ENCODE measurements around the gene PCDH11Y. TPM values are rescaled to one million over a fixed set of nuclear protein-coding genes. Genes with fewer than 3 reads are reported as not detected.
"Not testable (repeated sequence)": the region's sequence is repeated elsewhere in the genome, so short reads cannot be mapped to it uniquely, and the experiment has no call there.

PCDH11Y gene
- total RNA-seq, result not detected in 2 replicates

GRCh38 chrY:5000057-5000456 lies at the start of gene PCDH11Y:
PCDH11Y (plus strand) TSS chrY:5000296; CDS start chrY:5057100, 56,804 bp downstream.
- H3K4me3 ChIP-seq (ENCODE audit: insufficient read depth, low read length); H3K36me3 ChIP-seq (ENCODE audit: insufficient read depth, low read length); H3K27ac ChIP-seq (ENCODE audit: low read depth, low read length); H3K4me2 ChIP-seq (ENCODE audit: insufficient read depth, low read length); H3K79me2 ChIP-seq (ENCODE audit: insufficient read depth, low read length); H3K9me3 ChIP-seq (ENCODE audit: low read depth, low read length); H3K4me1 ChIP-seq (ENCODE audit: insufficient read depth, low read length); DNase-seq (ENCODE audit: insufficient read length, low spot score, missing footprints); H2AFZ ChIP-seq (ENCODE audit: low read length); H3K27me3 ChIP-seq (ENCODE audit: insufficient read depth, low read length); H4K20me1 ChIP-seq (ENCODE audit: insufficient read depth, low read length): not testable (repeated sequence)

GRCh38 chrY:4967894-4968293 lies 32.2 kb upstream of the PCDH11Y start:
- H3K4me1 ChIP-seq (ENCODE audit: insufficient read depth, low read length); H3K9me3 ChIP-seq (ENCODE audit: low read depth, low read length); H3K36me3 ChIP-seq (ENCODE audit: insufficient read depth, low read length); DNase-seq (ENCODE audit: insufficient read length, low spot score, missing footprints); H3K27ac ChIP-seq (ENCODE audit: low read depth, low read length); H3K4me3 ChIP-seq (ENCODE audit: insufficient read depth, low read length); H3K27me3 ChIP-seq (ENCODE audit: insufficient read depth, low read length); H3K4me2 ChIP-seq (ENCODE audit: insufficient read depth, low read length); H2AFZ ChIP-seq (ENCODE audit: low read length); H3K79me2 ChIP-seq (ENCODE audit: insufficient read depth, low read length); H4K20me1 ChIP-seq (ENCODE audit: insufficient read depth, low read length): not testable (repeated sequence)

GRCh38 chrY:4991743-4992400 lies 8.2 kb upstream of the PCDH11Y start:
- not testable (repeated sequence) for H3K36me3 ChIP-seq (ENCODE audit: insufficient read depth, low read length); H3K27me3 ChIP-seq (ENCODE audit: insufficient read depth, low read length); H3K9me3 ChIP-seq (ENCODE audit: low read depth, low read length); H2AFZ ChIP-seq (ENCODE audit: low read length); H3K4me2 ChIP-seq (ENCODE audit: insufficient read depth, low read length); H3K79me2 ChIP-seq (ENCODE audit: insufficient read depth, low read length); H3K4me3 ChIP-seq (ENCODE audit: insufficient read depth, low read length); H3K27ac ChIP-seq (ENCODE audit: low read depth, low read length); DNase-seq (ENCODE audit: insufficient read length, low spot score, missing footprints); H3K4me1 ChIP-seq (ENCODE audit: insufficient read depth, low read length); H4K20me1 ChIP-seq (ENCODE audit: insufficient read depth, low read length)

GRCh38 chrY:4994892-4995291 lies 5.2 kb upstream of the PCDH11Y start:
- not testable (repeated sequence) for H3K9me3 ChIP-seq (ENCODE audit: low read depth, low read length); H2AFZ ChIP-seq (ENCODE audit: low read length); DNase-seq (ENCODE audit: insufficient read length, low spot score, missing footprints); H3K27me3 ChIP-seq (ENCODE audit: insufficient read depth, low read length); H3K36me3 ChIP-seq (ENCODE audit: insufficient read depth, low read length); H4K20me1 ChIP-seq (ENCODE audit: insufficient read depth, low read length); H3K4me2 ChIP-seq (ENCODE audit: insufficient read depth, low read length); H3K4me3 ChIP-seq (ENCODE audit: insufficient read depth, low read length); H3K79me2 ChIP-seq (ENCODE audit: insufficient read depth, low read length); H3K4me1 ChIP-seq (ENCODE audit: insufficient read depth, low read length); H3K27ac ChIP-seq (ENCODE audit: low read depth, low read length)

- not testable (repeated sequence) for DNase-seq (ENCODE audit: insufficient read length, low spot score, missing footprints); H3K79me2 ChIP-seq (ENCODE audit: insufficient read depth, low read length); H3K4me2 ChIP-seq (ENCODE audit: insufficient read depth, low read length); H3K27me3 ChIP-seq (ENCODE audit: insufficient read depth, low read length); H4K20me1 ChIP-seq (ENCODE audit: insufficient read depth, low read length); H3K4me3 ChIP-seq (ENCODE audit: insufficient read depth, low read length); H3K27ac ChIP-seq (ENCODE audit: low read depth, low read length); H2AFZ ChIP-seq (ENCODE audit: low read length); H3K36me3 ChIP-seq (ENCODE audit: insufficient read depth, low read length); H3K9me3 ChIP-seq (ENCODE audit: low read depth, low read length); H3K4me1 ChIP-seq (ENCODE audit: insufficient read depth, low read length)
These were observed 2.5 kb downstream of the PCDH11Y start for GRCh38 chrY:5002476-5003184.

GRCh38 chrY:5038972-5039523 lies 39.0 kb downstream of the PCDH11Y start:
- not testable (repeated sequence) for H2AFZ ChIP-seq (ENCODE audit: low read length); DNase-seq (ENCODE audit: insufficient read length, low spot score, missing footprints); H3K4me3 ChIP-seq (ENCODE audit: insufficient read depth, low read length); H3K4me1 ChIP-seq (ENCODE audit: insufficient read depth, low read length); H3K27ac ChIP-seq (ENCODE audit: low read depth, low read length); H3K27me3 ChIP-seq (ENCODE audit: insufficient read depth, low read length); H3K9me3 ChIP-seq (ENCODE audit: low read depth, low read length); H3K36me3 ChIP-seq (ENCODE audit: insufficient read depth, low read length); H3K79me2 ChIP-seq (ENCODE audit: insufficient read depth, low read length); H3K4me2 ChIP-seq (ENCODE audit: insufficient read depth, low read length); H4K20me1 ChIP-seq (ENCODE audit: insufficient read depth, low read length)

GRCh38 chrY:5083017-5083416 lies 82.9 kb downstream of the PCDH11Y start:
- H3K27ac ChIP-seq (ENCODE audit: low read depth, low read length); H3K9me3 ChIP-seq (ENCODE audit: low read depth, low read length); DNase-seq (ENCODE audit: insufficient read length, low spot score, missing footprints); H3K36me3 ChIP-seq (ENCODE audit: insufficient read depth, low read length); H3K79me2 ChIP-seq (ENCODE audit: insufficient read depth, low read length); H4K20me1 ChIP-seq (ENCODE audit: insufficient read depth, low read length); H2AFZ ChIP-seq (ENCODE audit: low read length); H3K4me1 ChIP-seq (ENCODE audit: insufficient read depth, low read length); H3K4me3 ChIP-seq (ENCODE audit: insufficient read depth, low read length); H3K27me3 ChIP-seq (ENCODE audit: insufficient read depth, low read length); H3K4me2 ChIP-seq (ENCODE audit: insufficient read depth, low read length): not testable (repeated sequence)

GRCh38 chrY:5182998-5183397 lies 182.9 kb downstream of the PCDH11Y start:
- not testable (repeated sequence) for H3K4me2 ChIP-seq (ENCODE audit: insufficient read depth, low read length); H3K4me3 ChIP-seq (ENCODE audit: insufficient read depth, low read length); H2AFZ ChIP-seq (ENCODE audit: low read length); H3K27me3 ChIP-seq (ENCODE audit: insufficient read depth, low read length); H3K36me3 ChIP-seq (ENCODE audit: insufficient read depth, low read length); H3K79me2 ChIP-seq (ENCODE audit: insufficient read depth, low read length); H3K9me3 ChIP-seq (ENCODE audit: low read depth, low read length); H4K20me1 ChIP-seq (ENCODE audit: insufficient read depth, low read length); DNase-seq (ENCODE audit: insufficient read length, low spot score, missing footprints); H3K4me1 ChIP-seq (ENCODE audit: insufficient read depth, low read length); H3K27ac ChIP-seq (ENCODE audit: low read depth, low read length)

GRCh38 chrY:5215116-5215515 lies 215.0 kb downstream of the PCDH11Y start:
- H2AFZ ChIP-seq (ENCODE audit: low read length); H3K36me3 ChIP-seq (ENCODE audit: insufficient read depth, low read length); H4K20me1 ChIP-seq (ENCODE audit: insufficient read depth, low read length); H3K27ac ChIP-seq (ENCODE audit: low read depth, low read length); H3K4me1 ChIP-seq (ENCODE audit: insufficient read depth, low read length); H3K4me2 ChIP-seq (ENCODE audit: insufficient read depth, low read length); H3K4me3 ChIP-seq (ENCODE audit: insufficient read depth, low read length); H3K27me3 ChIP-seq (ENCODE audit: insufficient read depth, low read length); H3K79me2 ChIP-seq (ENCODE audit: insufficient read depth, low read length); DNase-seq (ENCODE audit: insufficient read length, low spot score, missing footprints); H3K9me3 ChIP-seq (ENCODE audit: low read depth, low read length): not testable (repeated sequence)

All from osteoblast (primary cell).